HepG2 (cell line): Measurements from ENCODE around the gene HOXD3. TPM values are rescaled to one million over a fixed set of nuclear protein-coding genes. Genes with fewer than 3 reads are reported as not detected.

Source experiments
- BRD4 ChIP-seq: sonication (generic); formaldehyde crosslinking; IDR thresholded peaks from 2 replicates; pipeline ENCODE4 v1.4.0; 2020; ENCODE audit warnings: missing genetic modification reagents
- ERF ChIP-seq: IDR thresholded peaks from 2 replicates; pipeline ENCODE4 v1.6.1; 2018; ENCODE audit warnings: missing biosample characterization, missing genetic modification reagents
- GPN1 ChIP-seq: sonication (generic); formaldehyde crosslinking; IDR thresholded peaks from 2 replicates; pipeline ENCODE4 v1.5.1; 2020; ENCODE audit warnings: missing genetic modification reagents, borderline replicate concordance
- KAT2B ChIP-seq: fragments of 150-350 bp; IDR thresholded peaks from 2 replicates; pipeline ENCODE4 v1.6.1; 2014; ENCODE audit warnings: low read depth, low read length, borderline replicate concordance
- NONO ChIP-seq, 2 experiments: fragments of 450-650 bp in 1 of 2; sonication (generic) in 1 of 2; formaldehyde crosslinking in 1 of 2; IDR thresholded peaks in 1 of 2; conservative IDR thresholded peaks in 1 of 2; 2 replicates each; pipeline versions ENCODE4 v1.6.1 to v1.8.0; 2017 to 2022; ENCODE audit warnings: mild to moderate bottlenecking in 1 of 2, missing genetic modification reagents in 1 of 2, moderate library complexity in 1 of 2
- ONECUT2 ChIP-seq: sonication (generic); formaldehyde crosslinking; IDR thresholded peaks from 2 replicates; pipeline ENCODE4 v1.4.0; 2020; ENCODE audit warnings: missing genetic modification reagents
- PTBP1 ChIP-seq: fragments of 200-400 bp; formaldehyde crosslinking; IDR thresholded peaks from 2 replicates; pipeline ENCODE4 v1.6.1; 2018; ENCODE audit warnings: low read length, low read depth; ENCODE audit not compliant: poor library complexity, severe bottlenecking
- RORA ChIP-seq: sonication (generic); formaldehyde crosslinking; IDR thresholded peaks from 2 replicates; pipeline ENCODE4 v1.5.0; 2020; ENCODE audit warnings: mild to moderate bottlenecking, missing genetic modification reagents, moderate library complexity
- SAFB2 ChIP-seq: sonication (generic); formaldehyde crosslinking; IDR thresholded peaks from 2 replicates; pipeline ENCODE4 v1.5.1; 2020; ENCODE audit warnings: missing genetic modification reagents, low read depth, mild to moderate bottlenecking, borderline replicate concordance
- SNAI1 ChIP-seq: sonication (generic); formaldehyde crosslinking; IDR thresholded peaks from 2 replicates; pipeline ENCODE4 v1.5.0; 2020; ENCODE audit warnings: mild to moderate bottlenecking, missing genetic modification reagents, borderline replicate concordance
- ZC3H13 ChIP-seq: sonication (generic); formaldehyde crosslinking; IDR thresholded peaks from 2 replicates; pipeline ENCODE4 v1.8.1; 2023; ENCODE audit warnings: mild to moderate bottlenecking, missing genetic modification reagents, moderate library complexity
- ZNF782 ChIP-seq: sonication (generic); formaldehyde crosslinking; IDR thresholded peaks from 2 replicates; pipeline ENCODE4 v1.4.0; 2020; ENCODE audit warnings: missing genetic modification reagents, mild to moderate bottlenecking, borderline replicate concordance
- polyA plus RNA-seq, 8 experiments: library from polyadenylated mRNA; depleted of rRNA in 3 of 8; stranded (reverse) in 7 of 8; unstranded in 1 of 8; fragments of >200 nt; fragmentation: Illumina TruSeq in 4 of 8; extraction: Trizol in 4 of 8; gene quantifications; 2 replicates each; pipeline versions ENCODE4 v1.2.1 to v1.2.3, GENCODE V29; 2011 to 2016; ENCODE audit warnings: low read depth in 4 of 8, missing spikeins in 1 of 8, mixed read lengths in 1 of 8; ENCODE audit not compliant: insufficient read depth in 1 of 8
- total RNA-seq, 5 experiments: library from RNA; depleted of rRNA; stranded (reverse); fragments of >200 nt; fragmentation: Illumina TruSeq; extraction: Trizol; gene quantifications; 2 replicates each; pipeline ENCODE4 v1.2.3, GENCODE V29; 2016; ENCODE audit warnings: low read depth in 1 of 5
- TF ChIP-seq, protein P1 (sequence below): IDR thresholded peaks from 2 replicates; pipeline ENCODE4 v1.6.1; 2012; ENCODE audit warnings: inconsistent platforms
- TF ChIP-seq, protein P2 (sequence below): sonication (generic); formaldehyde crosslinking; IDR thresholded peaks from 2 replicates; pipeline ENCODE4 v1.4.0; 2020; ENCODE audit warnings: missing genetic modification reagents, borderline replicate concordance
- TF ChIP-seq, protein P3 (sequence below): sonication (generic); formaldehyde crosslinking; IDR thresholded peaks from one replicate; pipeline ENCODE4 v1.5.1; 2020; ENCODE audit warnings: mild to moderate bottlenecking, missing genetic modification reagents; ENCODE audit errors: not compliant biosample characterization

HOXD3 gene
- total and polyA plus RNA-seq, 2 of the 13 experiments (the other 11 are each of a cell fraction or from before 2014, with no cell fraction given), result 0.05 to 0.09 TPM

DNA sequence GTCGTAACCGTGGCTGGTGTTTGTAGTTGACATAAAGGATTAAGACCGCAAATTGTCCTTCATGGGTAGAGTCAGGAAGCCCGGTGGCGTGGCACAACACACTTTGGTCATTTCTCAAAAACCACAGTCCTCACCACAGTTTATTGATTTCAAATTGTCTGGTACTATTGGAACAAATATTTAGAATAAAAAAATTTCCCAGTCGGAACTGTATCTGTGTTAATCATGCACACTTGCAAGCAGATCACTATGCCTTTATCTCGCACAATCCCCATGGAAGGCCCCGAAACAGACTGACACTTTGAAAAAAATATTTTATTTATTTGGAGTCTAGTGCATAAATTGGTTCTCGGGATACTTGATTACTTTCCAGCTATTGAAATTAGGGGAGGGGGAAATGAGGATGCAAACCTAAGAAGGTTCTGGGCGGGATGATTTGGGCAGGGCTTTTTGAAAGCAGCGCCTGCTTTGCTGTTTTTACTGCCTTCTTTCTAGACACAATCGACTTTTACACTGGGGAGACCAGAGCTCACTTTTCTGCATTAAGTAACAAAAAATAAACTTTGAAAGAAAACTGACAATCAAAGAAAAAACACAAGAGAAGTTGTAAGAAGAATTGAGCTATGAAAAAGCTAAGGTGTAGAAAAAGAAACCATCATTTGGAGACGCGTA lies 15.9 kb downstream of the HOXD3 start (continued):
- TF ChIP-seq ERF (CRISPR knock-in tag), result peak; percentile 48; the same call in 1 of the 2 replicates
- TF ChIP-seq BRD4 (CRISPR knock-in tag), result no peak; the same call in 1 of the 2 replicates
- no peak for TF ChIP-seq PTBP1
- TF ChIP-seq SAFB2 (CRISPR knock-in tag), result no peak
- TF ChIP-seq, protein P1, sequence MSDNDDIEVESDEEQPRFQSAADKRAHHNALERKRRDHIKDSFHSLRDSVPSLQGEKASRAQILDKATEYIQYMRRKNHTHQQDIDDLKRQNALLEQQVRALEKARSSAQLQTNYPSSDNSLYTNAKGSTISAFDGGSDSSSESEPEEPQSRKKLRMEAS, result no peak
- no peak for TF ChIP-seq NONO (IDR thresholded peaks at IDR 0.05)
- no peak for TF ChIP-seq NONO (CRISPR knock-in tag; conservative IDR thresholded peaks at IDR 0.05)
- TF ChIP-seq ZNF782, result no peak
- TF ChIP-seq, protein P2, sequence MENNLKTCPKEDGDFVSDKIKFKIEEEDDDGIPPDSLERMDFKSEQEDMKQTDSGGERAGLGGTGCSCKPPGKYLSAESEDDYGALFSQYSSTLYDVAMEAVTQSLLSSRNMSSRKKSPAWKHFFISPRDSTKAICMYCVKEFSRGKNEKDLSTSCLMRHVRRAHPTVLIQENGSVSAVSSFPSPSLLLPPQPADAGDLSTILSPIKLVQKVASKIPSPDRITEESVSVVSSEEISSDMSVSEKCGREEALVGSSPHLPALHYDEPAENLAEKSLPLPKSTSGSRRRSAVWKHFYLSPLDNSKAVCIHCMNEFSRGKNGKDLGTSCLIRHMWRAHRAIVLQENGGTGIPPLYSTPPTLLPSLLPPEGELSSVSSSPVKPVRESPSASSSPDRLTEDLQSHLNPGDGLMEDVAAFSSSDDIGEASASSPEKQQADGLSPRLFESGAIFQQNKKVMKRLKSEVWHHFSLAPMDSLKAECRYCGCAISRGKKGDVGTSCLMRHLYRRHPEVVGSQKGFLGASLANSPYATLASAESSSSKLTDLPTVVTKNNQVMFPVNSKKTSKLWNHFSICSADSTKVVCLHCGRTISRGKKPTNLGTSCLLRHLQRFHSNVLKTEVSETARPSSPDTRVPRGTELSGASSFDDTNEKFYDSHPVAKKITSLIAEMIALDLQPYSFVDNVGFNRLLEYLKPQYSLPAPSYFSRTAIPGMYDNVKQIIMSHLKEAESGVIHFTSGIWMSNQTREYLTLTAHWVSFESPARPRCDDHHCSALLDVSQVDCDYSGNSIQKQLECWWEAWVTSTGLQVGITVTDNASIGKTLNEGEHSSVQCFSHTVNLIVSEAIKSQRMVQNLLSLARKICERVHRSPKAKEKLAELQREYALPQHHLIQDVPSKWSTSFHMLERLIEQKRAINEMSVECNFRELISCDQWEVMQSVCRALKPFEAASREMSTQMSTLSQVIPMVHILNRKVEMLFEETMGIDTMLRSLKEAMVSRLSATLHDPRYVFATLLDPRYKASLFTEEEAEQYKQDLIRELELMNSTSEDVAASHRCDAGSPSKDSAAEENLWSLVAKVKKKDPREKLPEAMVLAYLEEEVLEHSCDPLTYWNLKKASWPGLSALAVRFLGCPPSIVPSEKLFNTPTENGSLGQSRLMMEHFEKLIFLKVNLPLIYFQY (CRISPR knock-in tag), result no peak
- TF ChIP-seq, protein P3, sequence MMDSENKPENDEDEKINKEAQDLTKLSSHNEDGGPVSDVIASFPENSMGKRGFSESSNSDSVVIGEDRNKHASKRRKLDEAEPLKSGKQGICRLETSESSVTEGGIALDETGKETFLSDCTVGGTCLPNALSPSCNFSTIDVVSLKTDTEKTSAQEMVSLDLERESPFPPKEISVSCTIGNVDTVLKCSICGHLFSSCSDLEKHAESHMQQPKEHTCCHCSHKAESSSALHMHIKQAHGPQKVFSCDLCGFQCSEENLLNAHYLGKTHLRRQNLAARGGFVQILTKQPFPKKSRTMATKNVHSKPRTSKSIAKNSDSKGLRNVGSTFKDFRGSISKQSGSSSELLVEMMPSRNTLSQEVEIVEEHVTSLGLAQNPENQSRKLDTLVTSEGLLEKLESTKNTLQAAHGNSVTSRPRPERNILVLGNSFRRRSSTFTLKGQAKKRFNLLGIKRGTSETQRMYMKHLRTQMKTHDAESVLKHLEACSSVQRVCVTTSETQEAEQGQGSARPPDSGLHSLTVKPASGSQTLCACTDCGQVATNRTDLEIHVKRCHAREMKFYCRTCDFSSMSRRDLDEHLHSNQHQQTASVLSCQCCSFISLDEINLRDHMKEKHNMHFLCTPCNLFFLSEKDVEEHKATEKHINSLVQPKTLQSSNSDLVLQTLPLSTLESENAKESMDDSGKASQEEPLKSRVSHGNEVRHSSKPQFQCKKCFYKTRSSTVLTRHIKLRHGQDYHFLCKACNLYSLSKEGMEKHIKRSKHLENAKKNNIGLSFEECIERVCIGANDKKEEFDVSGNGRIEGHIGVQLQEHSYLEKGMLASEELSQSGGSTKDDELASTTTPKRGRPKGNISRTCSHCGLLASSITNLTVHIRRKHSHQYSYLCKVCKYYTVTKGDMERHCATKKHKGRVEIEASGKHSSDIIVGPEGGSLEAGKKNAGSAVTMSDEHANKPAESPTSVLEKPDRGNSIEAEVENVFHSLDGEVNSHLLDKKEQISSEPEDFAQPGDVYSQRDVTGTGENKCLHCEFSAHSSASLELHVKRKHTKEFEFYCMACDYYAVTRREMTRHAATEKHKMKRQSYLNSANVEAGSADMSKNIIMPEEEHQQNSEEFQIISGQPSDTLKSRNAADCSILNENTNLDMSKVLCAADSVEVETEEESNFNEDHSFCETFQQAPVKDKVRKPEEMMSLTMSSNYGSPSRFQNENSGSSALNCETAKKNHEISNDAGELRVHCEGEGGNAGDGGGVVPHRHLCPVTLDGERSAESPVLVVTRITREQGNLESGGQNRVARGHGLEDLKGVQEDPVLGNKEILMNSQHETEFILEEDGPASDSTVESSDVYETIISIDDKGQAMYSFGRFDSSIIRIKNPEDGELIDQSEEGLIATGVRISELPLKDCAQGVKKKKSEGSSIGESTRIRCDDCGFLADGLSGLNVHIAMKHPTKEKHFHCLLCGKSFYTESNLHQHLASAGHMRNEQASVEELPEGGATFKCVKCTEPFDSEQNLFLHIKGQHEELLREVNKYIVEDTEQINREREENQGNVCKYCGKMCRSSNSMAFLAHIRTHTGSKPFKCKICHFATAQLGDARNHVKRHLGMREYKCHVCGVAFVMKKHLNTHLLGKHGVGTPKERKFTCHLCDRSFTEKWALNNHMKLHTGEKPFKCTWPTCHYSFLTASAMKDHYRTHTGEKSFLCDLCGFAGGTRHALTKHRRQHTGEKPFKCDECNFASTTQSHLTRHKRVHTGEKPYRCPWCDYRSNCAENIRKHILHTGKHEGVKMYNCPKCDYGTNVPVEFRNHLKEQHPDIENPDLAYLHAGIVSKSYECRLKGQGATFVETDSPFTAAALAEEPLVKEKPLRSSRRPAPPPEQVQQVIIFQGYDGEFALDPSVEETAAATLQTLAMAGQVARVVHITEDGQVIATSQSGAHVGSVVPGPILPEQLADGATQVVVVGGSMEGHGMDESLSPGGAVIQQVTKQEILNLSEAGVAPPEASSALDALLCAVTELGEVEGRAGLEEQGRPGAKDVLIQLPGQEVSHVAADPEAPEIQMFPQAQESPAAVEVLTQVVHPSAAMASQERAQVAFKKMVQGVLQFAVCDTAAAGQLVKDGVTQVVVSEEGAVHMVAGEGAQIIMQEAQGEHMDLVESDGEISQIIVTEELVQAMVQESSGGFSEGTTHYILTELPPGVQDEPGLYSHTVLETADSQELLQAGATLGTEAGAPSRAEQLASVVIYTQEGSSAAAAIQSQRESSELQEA (CRISPR knock-in tag), result no peak
- no peak for TF ChIP-seq RORA (CRISPR knock-in tag)
- no peak for TF ChIP-seq ZC3H13 (CRISPR knock-in tag)
- no peak for TF ChIP-seq GPN1 (CRISPR knock-in tag)
- peak; percentile 77; the same call in 1 of the 2 replicates for TF ChIP-seq ONECUT2 (CRISPR knock-in tag)
- TF ChIP-seq SNAI1 (CRISPR knock-in tag), result no peak
- TF ChIP-seq KAT2B, result no peak
